H1 (cell line): ENCODE data around the gene MAFG. TPM values are rescaled to one million over a fixed set of nuclear protein-coding genes. Genes with fewer than 3 reads are reported as not detected.

Source experiments
- KDM4A ChIP-seq: IDR thresholded peaks from one replicate; pipeline ENCODE4 v1.7.1; 2012; ENCODE audit warnings: low read depth, mild to moderate bottlenecking, moderate library complexity, low read length, inconsistent platforms; ENCODE audit not compliant: severe bottlenecking
- NANOG ChIP-seq: IDR thresholded peaks from 2 replicates; pipeline ENCODE4 v1.6.1; 2011; ENCODE audit warnings: low read length, low read depth, mild to moderate bottlenecking, inconsistent platforms; ENCODE audit not compliant: insufficient read depth, poor library complexity, severe bottlenecking
- TCF12 ChIP-seq: IDR thresholded peaks from 2 replicates; pipeline ENCODE4 v1.6.1; 2011; ENCODE audit warnings: low read depth, mild to moderate bottlenecking, low read length
- polyA plus RNA-seq, 7 experiments: library from polyadenylated mRNA; depleted of rRNA in 3 of 7; stranded (reverse) in 5 of 7; unstranded in 2 of 7; fragments of >200 nt in 5 of 7; fragments of 200-250 nt in 2 of 7; gene quantifications; 1 replicate in 5 of 7; 2 replicates in 1 of 7; 4 replicates in 1 of 7; pipeline versions ENCODE4 v1.2.1 to v1.2.3, GENCODE V29; 2011 to 2013; ENCODE audit warnings: missing spikeins in 2 of 7, mixed read lengths in 2 of 7
- total RNA-seq: library from RNA; stranded (reverse); fragmentation: NEBNext Ultra II Directional; extraction: Animal tissue kit (Norgen Biotek cat#: 25700); gene quantifications from 2 replicates; pipeline ENCODE4 v1.2.1, GENCODE V29; 2021
- TF ChIP-seq, protein P1 (sequence below): fragments of 300-600 bp; sonication (generic); IDR thresholded peaks from 2 replicates; pipeline ENCODE4 v1.7.1; 2012; ENCODE audit warnings: low read length, moderate library complexity, mild to moderate bottlenecking, inconsistent platforms; ENCODE audit not compliant: insufficient replicate concordance

Gene MAFG
- total and polyA plus RNA-seq, 2 of the 8 experiments (the other 6 are each of a cell fraction or from before 2014, with no cell fraction given): 25.5 to 26.9 TPM

DNA sequence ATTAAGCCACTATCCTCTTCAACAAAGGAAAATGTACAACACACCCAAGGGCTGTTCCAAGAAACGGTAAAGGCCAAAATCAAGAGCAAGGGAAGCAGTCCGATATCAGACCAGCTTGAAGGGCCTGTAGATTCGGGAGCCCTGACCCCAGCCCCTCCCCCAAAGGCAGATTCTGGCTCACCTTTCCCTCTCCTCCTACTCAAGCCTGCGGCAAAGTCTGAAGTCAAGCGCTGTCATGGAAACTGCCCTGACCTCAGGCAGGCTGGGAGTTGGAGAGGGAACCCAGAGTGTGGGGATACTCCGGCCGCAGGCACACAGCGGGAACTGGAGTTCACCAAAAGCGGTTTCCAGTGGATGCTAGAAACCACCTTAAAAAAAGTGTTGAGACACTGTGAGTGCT, 37.9 kb downstream of the MAFG start (continued):
- TF ChIP-seq, protein P1, sequence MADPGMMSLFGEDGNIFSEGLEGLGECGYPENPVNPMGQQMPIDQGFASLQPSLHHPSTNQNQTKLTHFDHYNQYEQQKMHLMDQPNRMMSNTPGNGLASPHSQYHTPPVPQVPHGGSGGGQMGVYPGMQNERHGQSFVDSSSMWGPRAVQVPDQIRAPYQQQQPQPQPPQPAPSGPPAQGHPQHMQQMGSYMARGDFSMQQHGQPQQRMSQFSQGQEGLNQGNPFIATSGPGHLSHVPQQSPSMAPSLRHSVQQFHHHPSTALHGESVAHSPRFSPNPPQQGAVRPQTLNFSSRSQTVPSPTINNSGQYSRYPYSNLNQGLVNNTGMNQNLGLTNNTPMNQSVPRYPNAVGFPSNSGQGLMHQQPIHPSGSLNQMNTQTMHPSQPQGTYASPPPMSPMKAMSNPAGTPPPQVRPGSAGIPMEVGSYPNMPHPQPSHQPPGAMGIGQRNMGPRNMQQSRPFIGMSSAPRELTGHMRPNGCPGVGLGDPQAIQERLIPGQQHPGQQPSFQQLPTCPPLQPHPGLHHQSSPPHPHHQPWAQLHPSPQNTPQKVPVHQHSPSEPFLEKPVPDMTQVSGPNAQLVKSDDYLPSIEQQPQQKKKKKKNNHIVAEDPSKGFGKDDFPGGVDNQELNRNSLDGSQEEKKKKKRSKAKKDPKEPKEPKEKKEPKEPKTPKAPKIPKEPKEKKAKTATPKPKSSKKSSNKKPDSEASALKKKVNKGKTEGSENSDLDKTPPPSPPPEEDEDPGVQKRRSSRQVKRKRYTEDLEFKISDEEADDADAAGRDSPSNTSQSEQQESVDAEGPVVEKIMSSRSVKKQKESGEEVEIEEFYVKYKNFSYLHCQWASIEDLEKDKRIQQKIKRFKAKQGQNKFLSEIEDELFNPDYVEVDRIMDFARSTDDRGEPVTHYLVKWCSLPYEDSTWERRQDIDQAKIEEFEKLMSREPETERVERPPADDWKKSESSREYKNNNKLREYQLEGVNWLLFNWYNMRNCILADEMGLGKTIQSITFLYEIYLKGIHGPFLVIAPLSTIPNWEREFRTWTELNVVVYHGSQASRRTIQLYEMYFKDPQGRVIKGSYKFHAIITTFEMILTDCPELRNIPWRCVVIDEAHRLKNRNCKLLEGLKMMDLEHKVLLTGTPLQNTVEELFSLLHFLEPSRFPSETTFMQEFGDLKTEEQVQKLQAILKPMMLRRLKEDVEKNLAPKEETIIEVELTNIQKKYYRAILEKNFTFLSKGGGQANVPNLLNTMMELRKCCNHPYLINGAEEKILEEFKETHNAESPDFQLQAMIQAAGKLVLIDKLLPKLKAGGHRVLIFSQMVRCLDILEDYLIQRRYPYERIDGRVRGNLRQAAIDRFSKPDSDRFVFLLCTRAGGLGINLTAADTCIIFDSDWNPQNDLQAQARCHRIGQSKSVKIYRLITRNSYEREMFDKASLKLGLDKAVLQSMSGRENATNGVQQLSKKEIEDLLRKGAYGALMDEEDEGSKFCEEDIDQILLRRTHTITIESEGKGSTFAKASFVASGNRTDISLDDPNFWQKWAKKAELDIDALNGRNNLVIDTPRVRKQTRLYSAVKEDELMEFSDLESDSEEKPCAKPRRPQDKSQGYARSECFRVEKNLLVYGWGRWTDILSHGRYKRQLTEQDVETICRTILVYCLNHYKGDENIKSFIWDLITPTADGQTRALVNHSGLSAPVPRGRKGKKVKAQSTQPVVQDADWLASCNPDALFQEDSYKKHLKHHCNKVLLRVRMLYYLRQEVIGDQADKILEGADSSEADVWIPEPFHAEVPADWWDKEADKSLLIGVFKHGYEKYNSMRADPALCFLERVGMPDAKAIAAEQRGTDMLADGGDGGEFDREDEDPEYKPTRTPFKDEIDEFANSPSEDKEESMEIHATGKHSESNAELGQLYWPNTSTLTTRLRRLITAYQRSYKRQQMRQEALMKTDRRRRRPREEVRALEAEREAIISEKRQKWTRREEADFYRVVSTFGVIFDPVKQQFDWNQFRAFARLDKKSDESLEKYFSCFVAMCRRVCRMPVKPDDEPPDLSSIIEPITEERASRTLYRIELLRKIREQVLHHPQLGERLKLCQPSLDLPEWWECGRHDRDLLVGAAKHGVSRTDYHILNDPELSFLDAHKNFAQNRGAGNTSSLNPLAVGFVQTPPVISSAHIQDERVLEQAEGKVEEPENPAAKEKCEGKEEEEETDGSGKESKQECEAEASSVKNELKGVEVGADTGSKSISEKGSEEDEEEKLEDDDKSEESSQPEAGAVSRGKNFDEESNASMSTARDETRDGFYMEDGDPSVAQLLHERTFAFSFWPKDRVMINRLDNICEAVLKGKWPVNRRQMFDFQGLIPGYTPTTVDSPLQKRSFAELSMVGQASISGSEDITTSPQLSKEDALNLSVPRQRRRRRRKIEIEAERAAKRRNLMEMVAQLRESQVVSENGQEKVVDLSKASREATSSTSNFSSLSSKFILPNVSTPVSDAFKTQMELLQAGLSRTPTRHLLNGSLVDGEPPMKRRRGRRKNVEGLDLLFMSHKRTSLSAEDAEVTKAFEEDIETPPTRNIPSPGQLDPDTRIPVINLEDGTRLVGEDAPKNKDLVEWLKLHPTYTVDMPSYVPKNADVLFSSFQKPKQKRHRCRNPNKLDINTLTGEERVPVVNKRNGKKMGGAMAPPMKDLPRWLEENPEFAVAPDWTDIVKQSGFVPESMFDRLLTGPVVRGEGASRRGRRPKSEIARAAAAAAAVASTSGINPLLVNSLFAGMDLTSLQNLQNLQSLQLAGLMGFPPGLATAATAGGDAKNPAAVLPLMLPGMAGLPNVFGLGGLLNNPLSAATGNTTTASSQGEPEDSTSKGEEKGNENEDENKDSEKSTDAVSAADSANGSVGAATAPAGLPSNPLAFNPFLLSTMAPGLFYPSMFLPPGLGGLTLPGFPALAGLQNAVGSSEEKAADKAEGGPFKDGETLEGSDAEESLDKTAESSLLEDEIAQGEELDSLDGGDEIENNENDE: no peak
- TF ChIP-seq TCF12: no peak
- TF ChIP-seq KDM4A: no peak
- no peak for TF ChIP-seq NANOG
